Left renal cortex interstitium (tissue), 4 donors: ENCODE data around the gene NCKAP1. TPM values are rescaled to one million over a fixed set of nuclear protein-coding genes. Genes with fewer than 3 reads are reported as not detected.
"Not testable (repeated sequence)": the region's sequence is repeated elsewhere in the genome, so short reads cannot be mapped to it uniquely, and the experiment has no call there.

ENCODE experiments used
- DNase-seq, 4 donors: peaks; one replicate each; pipeline ENCODE4 v3.0.0-alpha.2; 2013; ENCODE audit warnings: low read depth in 4 of 4, low spot score in 2 of 4, missing footprints in 1 of 4
- polyA plus RNA-seq, 4 donors: library from polyadenylated mRNA; unstranded; fragments of 120-200 nt; gene quantifications; one replicate each; pipeline ENCODE4 v1.2.1, GENCODE V29; 2013; ENCODE audit not compliant: insufficient read length in 4 of 4

Gene NCKAP1
- polyA plus RNA-seq, 4 donors, result 109 to 142 (median 130) TPM

DNA sequence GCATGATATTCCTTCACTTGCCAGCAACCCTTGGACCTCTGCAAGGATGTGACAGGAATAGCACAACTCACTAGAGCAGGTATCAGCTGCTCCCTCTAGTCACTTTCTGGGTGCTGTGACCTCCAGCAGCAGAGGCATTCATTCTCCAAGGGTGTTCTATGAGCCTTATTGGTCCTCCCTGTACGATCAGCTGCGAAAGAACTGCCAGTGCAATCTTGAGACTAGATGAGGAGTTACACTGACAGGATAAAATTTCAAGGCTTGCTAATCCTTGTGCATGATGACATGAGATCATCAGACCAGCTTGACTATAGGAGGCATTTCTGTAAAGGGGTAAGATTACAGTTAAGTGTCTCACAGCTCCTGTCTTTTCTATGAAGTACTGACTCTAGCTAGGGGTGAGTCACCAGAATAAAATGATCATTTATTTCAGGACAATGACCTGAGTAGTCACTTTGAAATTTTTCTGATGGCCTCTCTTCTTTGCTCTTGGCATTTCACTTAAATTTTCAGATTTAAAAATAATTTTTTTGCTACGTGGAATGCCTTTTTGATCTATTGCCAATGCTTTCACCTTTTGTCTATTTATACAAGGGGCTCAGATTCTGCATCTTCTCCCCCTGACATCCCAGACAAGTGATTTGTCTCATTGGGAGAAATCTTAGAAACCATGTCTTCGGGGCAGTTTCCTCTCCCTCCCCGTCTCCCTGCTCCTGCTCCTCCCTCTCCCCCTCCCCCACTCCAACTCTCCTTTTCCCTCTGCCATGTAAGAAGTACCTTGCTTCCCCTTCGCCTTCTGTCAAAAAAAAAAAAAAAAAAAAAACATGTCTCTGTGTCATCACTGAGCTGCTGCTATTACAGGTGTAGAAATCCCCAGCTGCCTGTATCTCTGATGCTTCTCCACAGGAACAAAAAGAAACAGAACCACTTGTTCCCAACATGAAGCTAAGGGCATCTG, 122.6 kb downstream of the NCKAP1 start:
- DNase-seq, result no peak

DNA sequence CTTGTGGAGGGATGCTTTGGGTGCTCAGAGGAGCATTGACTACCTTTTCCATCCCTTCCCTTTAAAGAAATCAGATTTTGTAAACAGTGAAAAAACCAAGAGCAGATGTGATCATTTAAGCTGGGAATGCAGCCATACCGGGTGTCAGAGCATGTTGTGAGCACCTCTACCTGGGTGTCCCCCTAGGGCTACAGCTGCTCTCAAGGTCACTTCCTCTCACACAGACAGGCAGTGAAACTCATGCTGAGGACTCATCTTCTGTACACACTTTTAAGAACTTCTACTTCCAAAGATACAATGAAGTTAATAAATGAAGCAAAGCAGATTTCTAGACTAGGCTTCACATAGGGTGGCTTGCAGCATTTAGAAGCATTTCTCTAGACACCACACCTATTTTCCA, 123.4 kb downstream of the NCKAP1 start:
- DNase-seq, result no peak

DNA sequence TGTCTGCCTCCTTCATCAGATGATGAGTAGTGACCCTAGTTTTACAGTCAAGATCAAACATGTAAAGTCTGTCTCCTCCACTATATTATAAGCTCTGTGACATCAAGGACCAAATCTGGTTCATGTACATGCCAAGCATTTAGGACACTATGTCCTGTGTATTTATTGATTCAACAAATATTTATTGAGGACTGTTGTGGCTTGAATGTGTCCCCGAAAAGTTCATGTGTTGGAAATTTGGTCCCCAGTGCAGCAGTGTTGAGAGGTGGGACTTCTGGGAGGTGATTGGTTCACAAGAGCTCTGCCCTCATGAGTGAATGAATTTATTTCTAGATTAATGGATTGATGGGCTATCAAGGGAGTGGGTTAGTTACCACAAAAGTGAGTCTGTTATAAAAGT, 125.2 kb downstream of the NCKAP1 start:
- DNase-seq, result no peak

DNA sequence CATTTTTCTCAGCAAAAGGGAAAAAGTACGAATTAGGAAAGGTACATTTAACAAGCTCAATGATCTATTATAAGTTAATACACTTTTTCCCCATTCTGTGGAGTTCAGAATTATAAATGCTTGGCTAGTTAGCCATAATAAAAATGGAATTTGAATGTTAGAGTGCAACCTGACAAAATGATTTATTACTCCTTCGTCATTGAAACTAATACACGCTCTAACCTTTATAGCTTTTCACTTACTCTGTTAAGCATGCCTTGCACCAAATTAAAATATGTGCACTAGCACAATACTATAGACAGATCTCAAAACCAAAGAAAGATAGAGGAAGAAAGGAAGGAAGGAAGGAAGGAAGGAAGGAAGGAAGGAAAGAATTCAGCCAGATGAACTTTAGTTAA, 125.7 kb downstream of the NCKAP1 start:
- no peak for DNase-seq

DNA sequence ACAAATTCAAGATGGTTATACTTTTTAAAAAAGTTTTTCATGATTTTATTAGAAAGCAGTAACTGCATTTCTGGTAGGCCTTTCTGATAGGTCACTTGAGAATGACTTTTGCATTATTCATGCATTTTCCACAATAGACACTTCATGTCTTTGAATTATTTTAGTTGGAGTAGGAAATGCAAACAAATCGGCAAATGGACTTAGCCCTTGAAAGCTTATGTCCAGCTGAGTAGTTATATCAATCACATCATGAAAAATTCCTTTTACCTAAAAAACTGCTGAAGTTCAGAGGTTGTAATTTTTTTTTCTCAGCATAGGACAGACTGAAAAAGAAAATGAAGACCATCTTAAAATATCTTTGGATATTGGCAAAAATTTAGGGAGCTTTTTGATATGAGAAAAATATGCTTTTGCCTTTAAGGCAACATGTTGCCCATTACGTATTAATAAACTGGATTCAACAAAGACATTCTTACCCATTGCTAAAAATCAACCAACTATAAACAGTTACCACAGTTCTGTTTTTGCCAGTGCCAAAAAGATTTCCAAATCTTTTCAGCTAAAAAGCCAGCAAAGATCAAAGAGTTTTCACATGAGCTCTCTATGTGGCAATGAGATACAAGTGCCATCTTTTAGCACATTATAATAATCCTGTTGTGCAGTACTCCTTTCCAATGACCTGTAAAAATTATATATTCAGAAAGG, 126.3 kb downstream of the NCKAP1 start:
- DNase-seq, result no peak

DNA sequence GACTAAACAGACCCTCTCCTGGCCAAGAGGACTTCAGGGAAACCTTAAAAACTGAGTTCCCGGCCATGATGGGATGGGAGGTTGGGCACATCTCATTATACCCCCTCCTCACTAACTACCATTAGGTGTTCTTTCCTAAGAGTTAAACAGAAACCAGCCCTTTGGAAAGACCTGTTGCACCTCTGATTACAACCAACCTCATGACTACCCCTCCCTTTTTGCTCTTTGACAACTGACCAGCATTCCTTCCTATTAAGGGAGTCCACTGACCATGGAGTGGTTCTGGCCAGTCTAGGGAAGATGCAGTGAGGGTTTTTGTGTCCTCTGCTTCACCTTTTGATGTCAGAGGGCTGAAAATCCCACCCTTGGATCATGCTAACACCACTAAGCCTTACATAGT, 127.3 kb downstream of the NCKAP1 start:
- DNase-seq, result no peak

DNA sequence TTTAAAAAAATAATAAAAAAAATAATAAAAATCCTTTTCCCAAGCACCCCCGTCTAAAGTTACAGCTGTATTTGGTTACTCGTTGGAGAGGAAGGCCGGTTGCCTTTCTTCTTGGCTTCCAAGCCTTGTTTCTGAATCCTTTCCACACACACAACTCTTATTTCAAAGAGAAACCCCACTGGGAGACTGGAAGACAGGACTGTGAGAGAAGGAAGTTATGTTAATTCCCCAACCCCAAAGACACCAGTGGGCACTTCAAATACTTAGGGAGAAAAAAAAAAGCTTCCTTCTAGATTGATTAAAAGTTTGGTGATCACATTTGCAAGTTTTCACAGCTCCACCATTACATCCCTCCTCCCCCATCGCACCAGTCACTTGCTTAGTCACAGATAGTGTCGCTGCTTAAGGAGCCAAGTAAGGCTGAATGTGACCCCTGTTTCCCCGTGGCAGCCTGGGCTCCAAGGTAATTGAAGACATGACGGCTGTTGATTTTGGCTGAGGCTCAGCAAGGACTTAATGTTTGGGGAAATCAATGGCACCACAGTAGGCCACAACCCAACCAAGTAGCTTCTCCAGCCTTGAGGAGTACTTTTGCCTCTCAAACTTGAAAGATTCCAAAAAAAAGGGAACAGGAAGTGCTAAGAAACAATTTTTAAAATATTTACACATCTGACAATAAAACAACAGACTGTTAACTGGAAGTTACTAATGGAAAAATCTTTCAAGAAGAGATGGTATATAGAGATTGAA, 131.0 kb downstream of the NCKAP1 start:
- no peak for DNase-seq

DNA sequence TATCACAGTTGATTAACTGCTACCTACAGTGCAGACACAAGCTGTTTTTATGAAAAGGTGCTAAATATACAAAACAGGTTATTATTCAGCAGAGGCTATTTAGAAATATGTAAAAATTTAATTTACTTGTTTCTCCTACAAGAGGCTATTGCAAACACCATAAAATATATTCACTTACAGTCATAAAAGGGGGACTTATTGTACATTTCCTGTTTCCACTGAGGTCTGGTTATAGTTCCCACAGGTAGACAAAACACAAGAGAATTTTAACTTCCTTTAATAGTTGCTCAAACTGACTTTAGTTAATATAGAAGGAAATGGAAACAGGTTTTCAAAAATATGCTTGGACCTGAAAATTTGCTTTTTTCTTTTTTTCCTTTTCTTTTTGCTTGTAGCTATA, 131.8 kb downstream of the NCKAP1 start:
- no peak for DNase-seq

- DNase-seq, result no peak
These were observed 133.4 kb downstream of the NCKAP1 start for GRCh38 chr2:182904844-182905243.

DNA sequence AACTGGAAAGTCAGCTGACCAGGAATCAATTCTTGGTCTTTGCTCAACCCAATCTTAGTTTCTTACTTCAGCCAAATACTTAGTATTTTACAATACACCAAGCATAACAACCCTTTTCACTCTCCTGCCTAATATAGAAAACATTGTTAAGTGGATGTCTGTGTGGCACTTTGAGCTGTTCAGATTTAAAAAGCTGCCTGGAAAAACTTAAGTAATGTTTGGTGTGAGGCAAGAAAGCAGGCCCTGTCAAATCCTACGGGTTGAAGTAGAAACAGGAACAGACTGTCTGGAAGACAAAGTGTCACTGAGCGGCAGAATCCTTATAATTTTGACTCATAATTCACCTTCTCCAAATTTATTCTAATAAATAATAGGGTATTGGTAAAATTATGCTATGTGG, 134.7 kb downstream of the NCKAP1 start:
- DNase-seq, result no peak

DNA sequence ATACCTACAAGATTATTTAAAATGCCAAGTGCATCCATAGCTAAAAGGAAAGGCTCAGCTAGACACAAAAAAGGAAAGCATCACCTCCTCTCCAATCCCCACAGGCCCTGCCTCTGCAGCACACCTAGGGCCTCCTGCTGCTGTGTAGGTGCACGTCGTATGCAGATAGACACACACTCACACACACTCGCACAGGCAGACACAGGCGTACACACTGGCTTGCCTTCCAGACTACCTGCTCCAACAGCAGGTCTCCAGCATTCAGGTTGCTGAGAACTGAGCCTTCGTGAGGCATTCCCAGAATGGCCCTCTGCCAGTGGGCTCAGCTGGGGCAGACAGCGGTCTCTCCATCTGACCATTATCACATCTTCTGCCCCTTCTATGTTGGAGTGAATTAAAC, 136.5 kb downstream of the NCKAP1 start:
- DNase-seq, result no peak

DNA sequence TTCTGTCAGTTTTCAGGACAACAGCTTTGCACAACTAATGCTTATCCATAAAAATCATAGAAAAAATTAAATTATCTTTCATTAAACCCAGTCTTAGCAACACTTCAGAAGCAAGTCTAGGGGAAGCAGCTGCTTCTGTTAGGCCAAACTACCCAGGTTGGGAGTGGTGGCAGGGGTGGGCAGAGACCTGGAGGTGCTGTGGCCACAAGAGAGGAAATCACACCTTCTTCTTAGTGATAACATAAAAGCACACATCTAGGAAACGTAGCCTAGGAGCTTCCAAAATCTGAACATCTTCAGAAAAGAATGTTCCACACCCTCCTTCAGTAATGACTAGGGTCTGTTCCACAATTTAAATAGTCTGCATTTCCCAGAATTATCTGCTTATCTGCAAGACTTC, 139.5 kb downstream of the NCKAP1 start:
- DNase-seq, result no peak

GRCh38 chr2:182897137-182897536, 141.1 kb downstream of the NCKAP1 start:
- no peak for DNase-seq

DNA sequence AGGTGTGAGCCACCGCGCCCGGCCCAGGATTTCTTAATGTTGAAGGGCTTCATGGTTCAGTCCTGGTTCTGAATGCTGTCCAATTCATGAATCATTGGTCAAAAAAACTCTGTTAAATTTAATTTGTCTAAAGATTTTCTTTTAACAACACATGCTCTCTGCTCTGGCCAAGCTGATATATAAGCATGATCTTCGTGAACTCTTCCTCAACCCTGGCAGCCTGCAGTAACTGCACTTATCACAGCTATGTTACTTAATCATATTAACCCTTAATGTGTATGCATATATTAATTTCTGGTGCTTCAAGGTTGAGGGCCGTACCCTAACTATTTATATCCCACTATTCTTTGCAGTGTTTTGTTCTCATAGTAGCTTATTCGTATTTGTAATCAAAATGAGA, 142.5 kb downstream of the NCKAP1 start:
- DNase-seq, result no peak

GRCh38 chr2:182895169-182895568, 143.1 kb downstream of the NCKAP1 start:
- DNase-seq, result no peak

DNA sequence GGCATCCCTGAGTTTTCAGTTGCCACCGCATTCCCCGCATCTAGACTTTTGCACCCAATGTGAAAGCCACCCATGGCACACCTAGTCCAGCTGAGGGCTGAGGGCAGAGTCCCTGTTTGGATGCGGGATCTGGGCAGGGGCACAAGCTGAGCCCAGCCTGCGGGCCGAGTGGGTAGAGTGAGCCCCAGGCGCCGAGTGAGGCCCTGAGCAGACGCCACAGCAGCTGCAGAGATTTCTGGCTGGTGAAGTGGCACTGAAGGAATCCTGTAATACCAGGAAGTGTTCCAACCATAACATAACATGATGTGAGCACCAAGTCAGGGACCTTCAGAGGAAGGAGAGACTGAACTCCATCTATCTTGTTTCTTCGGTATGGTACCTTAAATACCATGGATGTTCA, 144.1 kb downstream of the NCKAP1 start:
- DNase-seq, result no peak

DNA sequence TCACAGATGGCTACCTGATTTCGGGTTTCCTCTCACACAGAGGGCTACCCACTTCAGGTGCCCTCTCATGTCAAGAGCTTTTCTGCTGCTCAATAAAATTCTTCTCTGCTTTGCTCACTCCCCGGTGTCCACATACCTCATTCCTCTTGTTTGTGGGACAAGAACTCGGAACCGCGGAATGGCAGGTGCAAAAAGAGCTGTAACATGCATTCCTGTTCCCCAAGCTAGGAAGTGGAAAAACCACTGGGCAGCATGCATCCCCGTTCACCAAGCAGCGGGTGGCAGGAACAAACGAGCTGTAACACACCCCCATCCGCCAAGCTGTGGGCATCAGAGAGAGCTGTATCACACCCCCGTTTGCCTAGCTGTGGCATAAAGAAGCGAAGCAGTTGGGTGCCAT, 144.6 kb downstream of the NCKAP1 start:
- DNase-seq, result no peak

- not testable (repeated sequence) for DNase-seq
These were observed 145.2 kb downstream of the NCKAP1 start for GRCh38 chr2:182893035-182893434.

- DNase-seq, result no peak
These were observed 146.6 kb downstream of the NCKAP1 start for GRCh38 chr2:182891611-182892010.

- DNase-seq, result no peak
These were observed 147.4 kb downstream of the NCKAP1 start for GRCh38 chr2:182890773-182891378.

DNA sequence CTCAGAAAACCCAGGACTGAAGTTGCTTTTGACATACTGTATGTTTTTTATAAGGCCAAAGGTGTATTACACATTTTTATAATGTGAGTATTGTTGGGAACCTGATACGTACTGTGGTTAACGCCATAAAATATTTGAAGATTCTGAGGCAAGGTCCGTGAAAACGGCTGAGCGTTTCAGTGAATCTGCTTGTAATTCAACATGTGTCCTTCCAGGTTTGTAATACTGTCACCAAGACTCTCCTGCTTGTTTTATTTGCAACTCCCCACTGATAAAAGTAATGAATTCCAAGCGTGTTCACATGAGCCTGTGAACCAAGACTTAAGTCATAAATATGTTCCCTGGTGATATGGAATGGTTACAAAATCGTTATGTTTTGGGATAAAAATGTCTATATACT, 148.0 kb downstream of the NCKAP1 start:
- DNase-seq, result no peak
